GM06990 (cell line): ENCODE measurements around the gene DIAPH2.

Experiments
- DNase-seq: peaks from one replicate; pipeline ENCODE4 v3.0.0-alpha.2; 2011; ENCODE audit not compliant: insufficient read length; ENCODE audit errors: extremely low read depth
- H3K27me3 ChIP-seq: replicated peaks from 2 replicates; pipeline ENCODE4 v1.6.0; 2011; ENCODE audit warnings: low read length; ENCODE audit not compliant: control insufficient read depth, insufficient read depth
- H3K36me3 ChIP-seq: 2 replicates; pipeline ENCODE4 v1.5.1; 2011; ENCODE audit warnings: low read length; ENCODE audit not compliant: control insufficient read depth, insufficient read depth
- H3K4me3 ChIP-seq: replicated peaks from 2 replicates; pipeline ENCODE4 v1.5.1; 2011; ENCODE audit warnings: low read depth, mild to moderate bottlenecking, control low read depth, low read length
- CTCF ChIP-seq: IDR thresholded peaks from 2 replicates; pipeline ENCODE4 v1.5.1; 2011; ENCODE audit warnings: low read length, control low read depth, mild to moderate bottlenecking, inconsistent platforms; ENCODE audit not compliant: insufficient read depth, poor library complexity, severe bottlenecking

DIAPH2 gene

GRCh38 chrX:97266406-97267121 is 581.9 kb downstream of the DIAPH2 start:
- TF ChIP-seq CTCF: no peak
- no peak for DNase-seq

GRCh38 chrX:97267396-97268181 is 582.9 kb downstream of the DIAPH2 start:
- Histone ChIP-seq H3K4me3 (no peak overlapping the region), H3K36me3 (no peaks in the 10 kb centered on the region), H3K27me3 (no peaks in the 10 kb centered on the region)
- no peak for TF ChIP-seq CTCF
- DNase-seq: no peak

More at GRCh38 chrX:97266406-97267121, 581.9 kb downstream of the DIAPH2 start:
- no peaks in the 10 kb centered on the region for H3K27me3 ChIP-seq
- no peaks in the 10 kb centered on the region for H3K36me3 ChIP-seq
- H3K4me3 ChIP-seq: no peak overlapping the region

GRCh38 chrX:97268182-97268680 is 583.6 kb downstream of the DIAPH2 start:
- TF ChIP-seq CTCF: no peak
- DNase-seq: no peak
- Histone ChIP-seq H3K4me3 (no peak overlapping the region), H3K27me3 (no peaks in the 10 kb centered on the region), H3K36me3 (no peaks in the 10 kb centered on the region)

GRCh38 chrX:97284531-97284930 is 599.9 kb downstream of the DIAPH2 start:
- Histone ChIP-seq H3K4me3 (no peak overlapping the region), H3K27me3 (no peaks in the 10 kb centered on the region), H3K36me3 (no peaks in the 10 kb centered on the region)
- no peak for DNase-seq
- TF ChIP-seq CTCF: no peak

- Histone ChIP-seq H3K4me3 (no peak overlapping the region), H3K27me3 (no peaks in the 10 kb centered on the region), H3K36me3 (no peaks in the 10 kb centered on the region)
- no peak for TF ChIP-seq CTCF
- DNase-seq: no peak
These were observed 605.6 kb downstream of the DIAPH2 start for GRCh38 chrX:97290199-97290598.
